ENCODE data around the gene SH3PXD2A.
"Not testable (repeated sequence)": the region's sequence is repeated elsewhere in the genome, so short reads cannot be mapped to it uniquely, and the experiment has no call there.

SH3PXD2A gene

DNA sequence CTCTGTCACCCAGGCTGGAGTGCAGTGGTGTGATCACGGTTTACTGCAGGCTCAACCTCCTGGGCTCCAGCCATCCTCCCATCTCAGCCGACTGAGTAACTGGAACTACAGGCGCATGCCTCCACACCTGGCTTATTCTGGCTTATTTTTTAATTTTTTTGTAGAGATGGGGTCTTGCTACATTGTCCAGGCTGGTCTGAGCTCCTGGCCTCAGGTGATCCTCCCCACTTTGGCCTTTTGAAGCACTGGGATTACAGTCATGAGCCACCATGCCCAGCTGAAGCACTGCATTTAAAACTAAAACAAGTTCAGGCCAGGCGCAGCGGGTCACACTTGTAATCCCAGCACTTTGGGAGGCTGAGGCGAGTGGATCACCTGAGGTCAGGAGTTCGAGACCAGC lies 8.0 kb downstream of the SH3PXD2A start:
- Histone ChIP-seq H3K4me3 (ENCODE audit: low read depth in 1 of 2, low read length in 2 of 2) (no peak overlapping the region), H3K4me1 (ENCODE audit: insufficient read depth, low read length) (peaks cover 49% of the 10 kb centered on the region), H3K9me3 (ENCODE audit: low read length) (no peaks in the 10 kb centered on the region), H3K36me3 (ENCODE audit: insufficient read depth, low read length) (no peaks in the 10 kb centered on the region), H3K27ac (ENCODE audit: low read depth, low read length) (no peak overlapping the region), H3K27me3 (ENCODE audit: control insufficient read depth in 1 of 2, insufficient read depth in 2 of 2, low read length in 2 of 2) (no peaks in the 10 kb centered on the region), H3K9ac (ENCODE audit: low read length) (no peak overlapping the region)

DNA sequence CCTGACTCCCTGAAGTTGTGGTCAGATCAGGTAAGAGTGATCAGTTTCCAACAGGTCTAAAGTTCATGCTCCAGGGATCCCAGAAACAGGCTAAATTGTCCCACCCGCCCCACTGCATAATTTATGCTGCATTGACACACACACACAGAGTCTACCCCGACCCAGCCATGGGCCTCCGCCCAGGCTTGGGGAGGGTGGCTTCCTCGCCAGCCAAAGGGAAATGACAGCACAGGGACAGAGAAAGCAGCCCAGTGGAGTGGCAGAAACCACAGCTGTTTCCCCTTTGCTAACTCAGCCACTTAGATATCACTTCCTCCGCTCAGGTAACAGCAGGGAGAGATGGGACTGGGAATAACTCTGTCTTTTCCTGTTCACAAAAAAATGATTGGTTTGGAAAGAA lies 9.4 kb downstream of the SH3PXD2A start:
- Histone ChIP-seq H3K36me3 (ENCODE audit: insufficient read depth, low read length) (no peaks in the 10 kb centered on the region), H3K9ac (ENCODE audit: low read length) (no peak overlapping the region), H3K9me3 (ENCODE audit: low read length) (no peaks in the 10 kb centered on the region), H3K4me1 (ENCODE audit: insufficient read depth, low read length) (peaks cover 35% of the 10 kb centered on the region), H3K4me3 (ENCODE audit: low read depth in 1 of 2, low read length in 2 of 2) (no peak overlapping the region), H3K27ac (ENCODE audit: low read depth, low read length) (no peak overlapping the region), H3K27me3 (ENCODE audit: control insufficient read depth in 1 of 2, insufficient read depth in 2 of 2, low read length in 2 of 2) (no peaks in the 10 kb centered on the region)

DNA sequence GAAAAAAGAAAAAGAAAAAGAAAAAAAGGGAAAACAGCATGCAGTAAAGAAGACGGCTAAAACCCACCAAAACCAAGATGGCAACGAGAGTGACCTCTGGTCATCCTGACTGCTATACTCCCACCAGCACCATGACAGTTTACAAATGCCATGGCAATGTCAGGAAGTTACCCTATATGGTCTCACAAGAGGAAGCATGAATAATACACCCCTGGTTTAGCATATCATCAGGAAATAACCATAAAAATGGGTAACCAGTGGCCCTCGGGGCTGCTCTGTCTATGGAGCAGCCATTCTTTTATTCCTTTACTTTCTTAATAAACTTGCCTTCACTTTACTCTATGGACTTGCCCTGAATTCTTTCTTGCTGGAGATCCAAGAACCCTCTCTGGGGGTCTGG lies 10.0 kb downstream of the SH3PXD2A start:
- not testable (repeated sequence) for H3K9me3 ChIP-seq (ENCODE audit: low read length); H3K36me3 ChIP-seq (ENCODE audit: insufficient read depth, low read length); H3K4me3 ChIP-seq (ENCODE audit: low read depth in 1 of 2, low read length in 2 of 2); H3K27me3 ChIP-seq (ENCODE audit: control insufficient read depth in 1 of 2, insufficient read depth in 2 of 2, low read length in 2 of 2); H3K9ac ChIP-seq (ENCODE audit: low read length); H3K27ac ChIP-seq (ENCODE audit: low read depth, low read length)
- peaks cover 29% of the 10 kb centered on the region for H3K4me1 ChIP-seq (ENCODE audit: insufficient read depth, low read length)

DNA sequence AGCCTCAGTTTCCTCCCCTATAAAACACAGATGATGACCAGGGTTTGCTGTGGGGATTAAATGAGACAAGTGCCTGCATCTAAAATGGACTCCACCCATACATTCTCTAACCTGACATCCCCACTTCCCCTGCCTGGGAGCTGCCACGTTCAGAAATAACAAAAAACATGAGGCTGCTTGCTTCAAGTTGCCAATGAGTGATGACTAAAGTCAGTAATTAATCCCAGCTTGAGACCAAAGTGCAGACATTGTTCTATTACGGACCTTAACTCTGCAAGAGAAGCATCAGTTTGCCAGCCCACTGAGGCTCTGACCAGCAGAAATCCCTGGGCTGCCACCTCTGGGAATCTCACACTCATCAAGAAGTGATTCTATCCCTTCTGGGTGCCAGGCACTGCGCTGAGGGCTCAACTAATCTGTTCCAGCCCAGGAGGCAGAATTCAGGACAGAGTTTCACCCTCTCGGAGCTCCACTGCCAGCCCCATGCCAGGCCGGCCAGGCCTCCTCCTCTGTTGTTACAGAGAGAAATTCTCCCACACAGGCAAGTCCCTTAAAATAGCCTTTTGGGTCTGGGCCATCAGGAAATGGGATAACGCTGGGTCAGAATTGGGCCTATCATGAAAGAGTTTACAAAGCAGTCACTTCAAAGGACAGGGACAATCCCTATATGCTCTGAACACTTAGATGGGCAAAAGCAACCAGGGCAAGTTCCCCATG lies 11.4 kb downstream of the SH3PXD2A start:
- H3K9me3 ChIP-seq (ENCODE audit: low read length): no peaks in the 10 kb centered on the region
- no peaks in the 10 kb centered on the region for H3K27me3 ChIP-seq (ENCODE audit: control insufficient read depth in 1 of 2, insufficient read depth in 2 of 2, low read length in 2 of 2)
- H3K36me3 ChIP-seq (ENCODE audit: insufficient read depth, low read length): no peaks in the 10 kb centered on the region
- H3K4me1 ChIP-seq (ENCODE audit: insufficient read depth, low read length): peaks cover 16% of the 10 kb centered on the region
- no peak overlapping the region for H3K4me3 ChIP-seq (ENCODE audit: low read depth in 1 of 2, low read length in 2 of 2)
- no peak overlapping the region for H3K27ac ChIP-seq (ENCODE audit: low read depth, low read length)
- no peak overlapping the region for H3K9ac ChIP-seq (ENCODE audit: low read length)

DNA sequence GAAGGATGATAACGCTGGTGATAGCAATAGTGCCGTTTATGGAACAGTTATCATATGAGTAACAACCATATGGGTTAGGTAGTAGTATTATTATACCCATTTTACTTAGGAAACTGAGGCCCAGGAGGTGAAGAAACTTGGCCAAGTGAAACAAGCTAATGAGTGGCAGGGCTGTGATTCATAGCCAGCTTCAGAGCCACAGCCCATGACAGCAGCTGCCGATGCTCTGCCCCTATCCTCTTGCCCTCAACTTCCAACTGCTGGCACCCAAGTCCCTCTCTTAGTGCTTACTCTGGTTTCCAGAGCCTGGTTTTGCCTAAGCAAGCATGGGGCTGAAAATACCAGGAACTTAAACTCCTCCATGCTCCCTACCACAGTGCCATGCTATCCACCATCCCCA lies 12.3 kb downstream of the SH3PXD2A start:
- Histone ChIP-seq H3K27ac (ENCODE audit: low read depth, low read length) (no peak overlapping the region), H3K9ac (ENCODE audit: low read length) (no peak overlapping the region), H3K36me3 (ENCODE audit: insufficient read depth, low read length) (no peaks in the 10 kb centered on the region), H3K9me3 (ENCODE audit: low read length) (no peaks in the 10 kb centered on the region), H3K4me1 (ENCODE audit: insufficient read depth, low read length) (peaks cover 15% of the 10 kb centered on the region), H3K27me3 (ENCODE audit: control insufficient read depth in 1 of 2, insufficient read depth in 2 of 2, low read length in 2 of 2) (no peaks in the 10 kb centered on the region), H3K4me3 (ENCODE audit: low read depth in 1 of 2, low read length in 2 of 2) (no peak overlapping the region)

DNA sequence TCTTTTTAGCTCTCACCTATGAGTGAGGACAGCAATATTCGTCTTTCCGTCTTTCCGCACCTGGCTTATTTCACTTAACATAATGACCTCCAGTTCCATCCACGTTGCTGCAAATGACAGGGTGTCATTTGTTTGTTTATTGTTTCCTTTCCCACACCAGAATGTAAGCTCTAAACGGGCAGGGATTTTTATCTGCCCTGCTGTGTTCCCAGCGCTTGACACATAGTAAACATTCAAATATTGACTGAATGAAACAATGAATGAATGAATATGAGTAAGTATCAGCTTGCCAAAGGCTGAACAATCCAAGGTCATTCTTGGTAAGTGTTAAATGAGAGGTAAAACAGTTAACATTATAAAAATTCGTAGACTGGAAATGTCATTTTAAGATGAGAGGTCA lies 12.8 kb downstream of the SH3PXD2A start:
- H3K9ac ChIP-seq (ENCODE audit: low read length): no peak overlapping the region
- peaks cover 15% of the 10 kb centered on the region for H3K4me1 ChIP-seq (ENCODE audit: insufficient read depth, low read length)
- H3K36me3 ChIP-seq (ENCODE audit: insufficient read depth, low read length): no peaks in the 10 kb centered on the region
- no peaks in the 10 kb centered on the region for H3K27me3 ChIP-seq (ENCODE audit: control insufficient read depth in 1 of 2, insufficient read depth in 2 of 2, low read length in 2 of 2)
- H3K9me3 ChIP-seq (ENCODE audit: low read length): no peaks in the 10 kb centered on the region
- no peak overlapping the region for H3K27ac ChIP-seq (ENCODE audit: low read depth, low read length)
- H3K4me3 ChIP-seq (ENCODE audit: low read depth in 1 of 2, low read length in 2 of 2): no peak overlapping the region

DNA sequence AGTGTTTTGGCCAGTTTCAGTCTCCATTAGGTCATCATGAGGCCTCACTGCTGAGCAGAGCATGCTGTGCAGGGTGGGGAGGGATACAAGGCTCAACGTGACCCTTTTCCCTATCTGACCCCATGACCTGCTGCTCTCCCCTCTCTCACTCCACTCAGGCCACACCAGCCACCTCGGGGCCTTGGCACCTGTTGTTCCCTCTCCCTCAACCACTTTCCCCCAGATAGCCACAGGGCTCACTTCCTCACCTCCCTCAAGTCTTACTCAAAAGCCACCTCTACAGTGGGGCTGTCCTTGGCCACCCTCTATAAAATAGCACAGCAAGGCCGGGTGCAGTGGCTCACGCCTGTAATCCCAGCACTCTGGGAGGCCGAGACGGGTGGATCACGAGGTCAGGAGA lies 13.9 kb downstream of the SH3PXD2A start:
- Histone ChIP-seq H3K4me3 (ENCODE audit: low read depth in 1 of 2, low read length in 2 of 2) (no peak overlapping the region), H3K27ac (ENCODE audit: low read depth, low read length) (no peak overlapping the region), H3K9me3 (ENCODE audit: low read length) (no peaks in the 10 kb centered on the region), H3K36me3 (ENCODE audit: insufficient read depth, low read length) (no peaks in the 10 kb centered on the region), H3K4me1 (ENCODE audit: insufficient read depth, low read length) (peaks cover 15% of the 10 kb centered on the region), H3K9ac (ENCODE audit: low read length) (no peak overlapping the region), H3K27me3 (ENCODE audit: control insufficient read depth in 1 of 2, insufficient read depth in 2 of 2, low read length in 2 of 2) (no peaks in the 10 kb centered on the region)

DNA sequence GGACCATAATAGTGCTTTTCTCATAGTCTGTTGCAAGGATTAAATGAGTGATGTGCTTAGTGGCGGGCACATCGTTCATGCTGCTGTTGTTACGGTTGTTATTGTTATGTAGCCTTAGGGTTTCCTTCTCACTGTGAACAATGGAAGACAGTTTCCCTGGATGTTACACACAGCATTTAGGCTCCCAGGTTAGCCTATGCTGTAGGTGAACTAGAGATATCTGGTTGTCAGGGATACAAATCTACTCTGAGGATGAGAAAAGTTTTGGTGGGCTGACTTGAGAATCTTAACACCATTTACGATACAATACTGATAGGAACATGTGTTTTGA lies 14.7 kb downstream of the SH3PXD2A start:
- no peak overlapping the region for H3K27ac ChIP-seq (ENCODE audit: low read depth, low read length)
- no peak overlapping the region for H3K9ac ChIP-seq (ENCODE audit: low read length)
- no peak overlapping the region for H3K4me3 ChIP-seq (ENCODE audit: low read depth in 1 of 2, low read length in 2 of 2)
- H3K27me3 ChIP-seq (ENCODE audit: control insufficient read depth in 1 of 2, insufficient read depth in 2 of 2, low read length in 2 of 2): no peaks in the 10 kb centered on the region
- no peaks in the 10 kb centered on the region for H3K9me3 ChIP-seq (ENCODE audit: low read length)
- H3K4me1 ChIP-seq (ENCODE audit: insufficient read depth, low read length): peaks cover 19% of the 10 kb centered on the region
- no peaks in the 10 kb centered on the region for H3K36me3 ChIP-seq (ENCODE audit: insufficient read depth, low read length)

DNA sequence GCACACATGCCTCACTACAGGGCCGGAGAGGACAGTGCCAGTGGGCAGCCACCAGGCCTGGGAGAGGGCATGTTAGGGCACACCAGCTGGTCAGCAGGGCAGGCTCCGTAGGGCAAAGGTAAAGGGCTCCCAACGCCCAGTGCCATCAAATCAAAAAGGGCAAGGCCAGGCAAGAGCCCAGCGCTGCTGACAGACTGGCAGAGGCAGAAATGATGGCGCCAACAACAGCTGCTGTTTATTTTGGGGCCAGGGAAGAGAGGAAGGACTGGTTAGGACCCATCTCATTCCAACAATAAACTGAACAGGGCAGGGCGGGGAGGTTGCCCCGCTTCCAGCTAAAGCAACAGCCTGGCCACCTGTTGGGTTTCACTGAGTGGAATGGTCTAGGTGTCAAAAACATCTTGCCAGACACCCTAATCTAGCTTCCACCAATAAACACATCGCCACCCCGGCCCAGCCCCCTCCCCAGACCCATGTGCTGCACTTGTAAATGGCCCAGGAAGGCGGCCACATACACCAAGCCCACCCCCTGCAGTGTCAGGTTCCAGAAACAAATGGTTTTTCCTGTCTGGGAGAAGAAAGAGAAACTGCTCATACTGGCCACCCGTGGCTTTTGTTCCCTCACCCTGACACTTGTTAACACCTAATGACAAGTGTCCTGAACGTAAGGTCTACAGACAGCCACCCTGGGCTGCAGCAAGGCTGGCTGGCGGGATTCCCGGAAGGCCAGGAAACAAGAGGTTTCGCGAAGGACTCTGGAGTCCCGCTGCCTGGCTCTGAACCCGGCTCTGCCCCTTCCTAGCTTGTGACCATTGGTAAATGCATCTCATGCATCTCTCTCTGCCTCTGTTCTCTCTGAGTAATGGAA lies 15.3 kb downstream of the SH3PXD2A start:
- H3K9ac ChIP-seq (ENCODE audit: low read length): no peak overlapping the region
- H3K9me3 ChIP-seq (ENCODE audit: low read length): no peaks in the 10 kb centered on the region
- H3K4me1 ChIP-seq (ENCODE audit: insufficient read depth, low read length): peaks cover 25% of the 10 kb centered on the region
- no peak overlapping the region for H3K27ac ChIP-seq (ENCODE audit: low read depth, low read length)
- H3K4me3 ChIP-seq (ENCODE audit: low read depth in 1 of 2, low read length in 2 of 2): no peak overlapping the region
- H3K36me3 ChIP-seq (ENCODE audit: insufficient read depth, low read length): no peaks in the 10 kb centered on the region
- H3K27me3 ChIP-seq (ENCODE audit: control insufficient read depth in 1 of 2, insufficient read depth in 2 of 2, low read length in 2 of 2): no peaks in the 10 kb centered on the region

DNA sequence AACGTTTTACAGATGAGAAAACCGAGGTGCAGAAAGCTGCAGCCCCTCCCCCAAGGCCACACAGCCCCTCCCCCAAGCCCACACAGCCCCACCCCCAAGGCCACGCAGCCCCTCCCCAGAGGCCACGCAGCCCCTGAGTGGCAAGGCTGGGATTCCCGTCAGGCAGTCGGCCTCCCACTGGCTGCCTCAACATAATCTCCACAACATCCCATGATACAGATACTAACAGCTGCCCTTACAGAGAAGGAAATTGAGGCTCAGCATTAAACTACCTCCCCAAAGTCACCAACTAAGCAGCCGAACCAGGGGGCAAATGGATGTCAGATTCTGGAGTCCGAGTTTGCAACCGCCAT lies 15.9 kb downstream of the SH3PXD2A start:
- Histone ChIP-seq H3K36me3 (ENCODE audit: insufficient read depth, low read length) (no peaks in the 10 kb centered on the region), H3K4me3 (ENCODE audit: low read depth in 1 of 2, low read length in 2 of 2) (no peak overlapping the region), H3K9ac (ENCODE audit: low read length) (no peak overlapping the region), H3K9me3 (ENCODE audit: low read length) (no peaks in the 10 kb centered on the region), H3K4me1 (ENCODE audit: insufficient read depth, low read length) (peaks cover 28% of the 10 kb centered on the region), H3K27me3 (ENCODE audit: control insufficient read depth in 1 of 2, insufficient read depth in 2 of 2, low read length in 2 of 2) (no peaks in the 10 kb centered on the region), H3K27ac (ENCODE audit: low read depth, low read length) (no peak overlapping the region)

DNA sequence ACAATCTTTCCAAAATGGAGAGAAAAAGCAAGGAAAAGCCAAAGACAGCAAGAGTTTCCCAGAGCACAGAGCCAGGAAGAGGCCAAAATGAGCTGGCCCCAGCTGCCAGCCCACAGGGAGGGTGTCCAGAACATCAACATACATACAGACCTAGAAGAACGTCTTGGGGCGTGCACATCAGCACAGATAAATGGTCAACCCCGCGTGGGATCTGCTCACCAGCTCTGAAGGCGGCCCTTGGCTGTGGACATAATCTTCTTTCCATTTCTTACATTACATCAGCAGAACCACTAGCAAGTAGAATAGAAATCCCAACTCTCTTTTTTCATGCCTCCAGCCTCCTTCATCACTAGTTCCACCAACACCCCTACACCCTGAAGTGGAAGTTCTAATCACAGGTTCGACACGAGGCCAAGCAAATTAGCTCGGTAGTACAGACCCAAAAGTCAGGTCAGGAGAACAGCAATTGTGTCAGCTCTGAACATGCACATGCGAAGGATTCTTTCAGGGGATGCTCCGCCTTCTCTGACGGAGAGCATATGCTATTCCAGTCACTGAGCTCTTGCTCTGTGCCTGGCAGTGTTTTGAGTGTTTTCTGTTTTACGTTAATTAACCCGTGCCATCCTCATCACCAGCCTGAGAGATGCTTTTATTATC lies 16.4 kb downstream of the SH3PXD2A start:
- Histone ChIP-seq H3K4me3 (ENCODE audit: low read depth in 1 of 2, low read length in 2 of 2) (no peak overlapping the region), H3K27ac (ENCODE audit: low read depth, low read length) (no peak overlapping the region), H3K4me1 (ENCODE audit: insufficient read depth, low read length) (peaks cover 28% of the 10 kb centered on the region)

More for the DNA sequence above, 16.4 kb downstream of the SH3PXD2A start:
- Histone ChIP-seq H3K9me3 (ENCODE audit: low read length) (no peaks in the 10 kb centered on the region), H3K36me3 (ENCODE audit: insufficient read depth, low read length) (no peaks in the 10 kb centered on the region), H3K9ac (ENCODE audit: low read length) (no peak overlapping the region), H3K27me3 (ENCODE audit: control insufficient read depth in 1 of 2, insufficient read depth in 2 of 2, low read length in 2 of 2) (no peaks in the 10 kb centered on the region)

All from muscle layer of colon (tissue), 2 donors.